Cardiac muscle cell (in vitro differentiated cells and primary cell): ENCODE measurements around the gene ITGB3. TPM values are rescaled to one million over a fixed set of nuclear protein-coding genes. Genes with fewer than 3 reads are reported as not detected.
A peak's percentile ranks its signal among the peaks of the same experiment; 100 is the strongest.
"Not testable (repeated sequence)": the region's sequence is repeated elsewhere in the genome, so short reads cannot be mapped to it uniquely, and the experiment has no call there.

Experiments used
- DNase-seq, 2 donors: peaks; one replicate each; pipeline versions ENCODE4 v3.0.0 to v3.0.0-alpha.2; 2010 to 2017; ENCODE audit warnings: low read depth in 1 of 2, low spot score in 1 of 2
- H3K27ac ChIP-seq: fragments of 200-600 bp; sonication (generic); 2 replicates; pipeline ENCODE4 v1.5.1; 2016
- H3K27me3 ChIP-seq: fragments of 200-600 bp; sonication (generic); 2 replicates; pipeline ENCODE4 v1.6.0; 2016; ENCODE audit warnings: control low read depth
- H3K36me3 ChIP-seq: fragments of 200-600 bp; sonication (generic); 2 replicates; pipeline ENCODE4 v1.5.1; 2016; ENCODE audit warnings: control low read depth
- H3K4me1 ChIP-seq: fragments of 200-600 bp; sonication (generic); 2 replicates; pipeline ENCODE4 v1.8.1; 2017; ENCODE audit warnings: low read depth, mild to moderate bottlenecking, mixed run types
- H3K4me3 ChIP-seq: fragments of 200-600 bp; sonication (generic); 2 replicates; pipeline ENCODE4 v1.5.1; 2016; ENCODE audit warnings: mild to moderate bottlenecking
- H3K9me3 ChIP-seq: fragments of 200-600 bp; sonication (generic); 2 replicates; pipeline ENCODE4 v1.5.1; 2017; ENCODE audit warnings: low read depth, mild to moderate bottlenecking, control low read depth
- polyA plus RNA-seq: library from polyadenylated mRNA; unstranded; fragments of >200 nt; fragmentation: Nextera tagmentation; extraction: Ambion mirVana; gene quantifications from 2 replicates; pipeline ENCODE4 v1.2.1, GENCODE V29; 2016
- total RNA-seq: library from RNA; depleted of rRNA; stranded (reverse); fragments of >200 nt; gene quantifications from 2 replicates; pipeline ENCODE4 v1.2.3, GENCODE V29; 2016
- TF ChIP-seq, protein P1 (sequence below): IDR thresholded peaks from 2 replicates; pipeline ENCODE4 v1.5.1; 2012; ENCODE audit warnings: low read depth, mild to moderate bottlenecking, low read length

Gene ITGB3
- total and polyA plus RNA-seq, 2 experiments from 2014 or later = 4.6 to 20.0 TPM

DNA sequence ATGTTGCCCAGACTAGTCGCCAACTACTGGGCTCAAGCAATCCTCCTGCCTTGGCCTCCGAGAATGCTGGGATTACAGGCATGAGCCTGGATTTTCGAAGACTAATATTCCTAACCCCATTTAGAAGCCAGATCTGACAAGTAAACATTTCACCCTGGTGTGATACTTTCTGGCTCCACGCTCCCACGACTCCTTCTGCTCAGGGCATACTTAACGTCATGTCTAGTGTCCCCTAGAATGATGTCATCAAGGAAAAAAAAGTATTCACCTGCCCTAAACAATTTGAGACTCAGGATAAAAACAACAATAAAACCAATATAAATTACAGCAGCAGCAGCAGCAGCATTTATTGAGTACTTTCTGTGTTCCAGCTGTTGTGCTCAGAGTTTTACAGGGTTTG lies 13.2 kb downstream of the ITGB3 start:
- Histone ChIP-seq H3K36me3 (no peaks in the 10 kb centered on the region), H3K4me3 (no peak overlapping the region), H3K27ac (no peak overlapping the region), H3K4me1 (no peaks in the 10 kb centered on the region), H3K27me3 (no peaks in the 10 kb centered on the region), H3K9me3 (no peaks in the 10 kb centered on the region)
- TF ChIP-seq, protein P1, sequence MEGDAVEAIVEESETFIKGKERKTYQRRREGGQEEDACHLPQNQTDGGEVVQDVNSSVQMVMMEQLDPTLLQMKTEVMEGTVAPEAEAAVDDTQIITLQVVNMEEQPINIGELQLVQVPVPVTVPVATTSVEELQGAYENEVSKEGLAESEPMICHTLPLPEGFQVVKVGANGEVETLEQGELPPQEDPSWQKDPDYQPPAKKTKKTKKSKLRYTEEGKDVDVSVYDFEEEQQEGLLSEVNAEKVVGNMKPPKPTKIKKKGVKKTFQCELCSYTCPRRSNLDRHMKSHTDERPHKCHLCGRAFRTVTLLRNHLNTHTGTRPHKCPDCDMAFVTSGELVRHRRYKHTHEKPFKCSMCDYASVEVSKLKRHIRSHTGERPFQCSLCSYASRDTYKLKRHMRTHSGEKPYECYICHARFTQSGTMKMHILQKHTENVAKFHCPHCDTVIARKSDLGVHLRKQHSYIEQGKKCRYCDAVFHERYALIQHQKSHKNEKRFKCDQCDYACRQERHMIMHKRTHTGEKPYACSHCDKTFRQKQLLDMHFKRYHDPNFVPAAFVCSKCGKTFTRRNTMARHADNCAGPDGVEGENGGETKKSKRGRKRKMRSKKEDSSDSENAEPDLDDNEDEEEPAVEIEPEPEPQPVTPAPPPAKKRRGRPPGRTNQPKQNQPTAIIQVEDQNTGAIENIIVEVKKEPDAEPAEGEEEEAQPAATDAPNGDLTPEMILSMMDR = no peak
- DNase-seq = no peak

DNA sequence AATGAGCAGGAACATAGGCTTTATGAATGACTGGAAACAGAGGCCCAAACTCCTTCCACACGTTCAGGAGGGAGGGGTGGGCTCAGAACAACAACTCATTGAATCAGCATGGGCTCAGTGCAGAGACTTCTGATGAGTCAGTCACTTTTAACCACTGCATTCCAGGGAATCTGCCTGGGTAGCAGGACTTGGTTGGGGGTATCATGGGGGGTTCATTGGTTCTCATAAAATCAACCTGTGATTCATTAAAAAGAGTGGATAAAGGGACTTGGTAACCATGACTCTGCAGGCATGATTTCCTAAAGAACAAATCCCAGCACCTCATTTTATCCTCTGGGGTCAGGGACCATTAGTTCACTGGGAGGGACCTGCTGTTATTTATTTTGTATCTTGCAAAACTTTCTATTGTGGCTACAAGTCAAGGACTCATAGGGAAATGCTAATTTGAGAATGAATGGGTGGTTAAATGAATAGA lies 13.8 kb downstream of the ITGB3 start:
- Histone ChIP-seq H3K4me3 (no peak overlapping the region), H3K9me3 (no peaks in the 10 kb centered on the region), H3K4me1 (no peaks in the 10 kb centered on the region), H3K36me3 (no peaks in the 10 kb centered on the region), H3K27me3 (no peaks in the 10 kb centered on the region), H3K27ac (no peak overlapping the region)
- DNase-seq = peak in 1 of 2 donors; percentile 72
- TF ChIP-seq, protein P1 = no peak

DNA sequence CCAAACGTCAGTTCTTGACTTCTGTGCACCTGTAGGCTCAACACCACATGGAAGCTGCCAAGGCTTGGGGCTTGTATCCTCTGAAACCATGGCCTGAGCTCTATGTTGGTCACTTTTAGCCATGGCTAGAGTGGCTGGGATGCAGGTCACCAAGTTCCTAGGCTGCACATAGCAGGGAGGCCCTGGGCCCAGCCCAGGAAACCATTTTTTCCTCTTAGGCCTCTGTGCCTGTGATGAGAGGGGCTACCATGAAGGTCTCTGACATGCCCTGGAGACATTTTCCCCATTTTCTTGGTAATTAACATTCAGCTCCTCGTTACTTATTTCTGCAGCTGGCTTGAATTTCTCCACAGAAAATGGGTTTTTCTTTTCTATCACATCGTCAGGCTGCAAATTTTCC lies 15.3 kb downstream of the ITGB3 start:
- H3K9me3 ChIP-seq, DNase-seq, H3K36me3 ChIP-seq, H3K27me3 ChIP-seq, H3K4me1 ChIP-seq, H3K27ac ChIP-seq, H3K4me3 ChIP-seq: not testable (repeated sequence)

DNA sequence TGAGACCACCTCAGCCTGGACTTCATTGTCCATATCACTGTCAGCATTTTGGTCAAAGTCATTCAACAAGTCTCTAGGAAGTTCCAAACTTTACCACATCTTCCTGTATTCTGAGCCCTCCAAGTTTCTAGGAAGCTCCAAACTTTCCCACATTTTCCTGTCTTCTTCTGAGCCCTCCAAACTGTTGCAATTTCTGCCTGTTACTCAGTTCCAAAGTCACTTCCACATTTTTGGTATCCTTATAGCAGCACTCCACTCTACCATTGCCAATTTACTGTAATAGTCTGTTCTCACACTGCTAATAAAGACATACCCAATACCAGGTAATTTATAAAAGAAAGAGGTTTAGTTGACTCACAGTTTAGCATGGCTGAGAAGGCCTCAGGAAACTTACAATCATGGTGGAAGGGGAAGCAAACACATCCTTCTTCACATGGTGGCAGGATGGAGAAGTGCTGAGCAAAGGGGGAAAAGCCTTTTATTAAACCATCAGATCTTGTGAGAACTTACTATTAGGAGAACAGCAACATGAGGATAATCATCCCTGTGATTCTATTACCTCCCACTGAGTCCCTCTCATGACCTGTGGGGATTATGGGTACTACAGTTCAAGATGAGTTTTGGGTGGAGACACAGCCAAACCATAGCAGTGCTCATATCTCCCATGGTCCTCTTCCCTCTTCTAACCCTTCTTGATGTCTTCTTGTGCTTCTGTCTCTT lies 16.1 kb downstream of the ITGB3 start:
- not testable (repeated sequence) for H3K9me3 ChIP-seq, H3K27ac ChIP-seq, DNase-seq, H3K4me3 ChIP-seq, H3K36me3 ChIP-seq, H3K27me3 ChIP-seq, H3K4me1 ChIP-seq

DNA sequence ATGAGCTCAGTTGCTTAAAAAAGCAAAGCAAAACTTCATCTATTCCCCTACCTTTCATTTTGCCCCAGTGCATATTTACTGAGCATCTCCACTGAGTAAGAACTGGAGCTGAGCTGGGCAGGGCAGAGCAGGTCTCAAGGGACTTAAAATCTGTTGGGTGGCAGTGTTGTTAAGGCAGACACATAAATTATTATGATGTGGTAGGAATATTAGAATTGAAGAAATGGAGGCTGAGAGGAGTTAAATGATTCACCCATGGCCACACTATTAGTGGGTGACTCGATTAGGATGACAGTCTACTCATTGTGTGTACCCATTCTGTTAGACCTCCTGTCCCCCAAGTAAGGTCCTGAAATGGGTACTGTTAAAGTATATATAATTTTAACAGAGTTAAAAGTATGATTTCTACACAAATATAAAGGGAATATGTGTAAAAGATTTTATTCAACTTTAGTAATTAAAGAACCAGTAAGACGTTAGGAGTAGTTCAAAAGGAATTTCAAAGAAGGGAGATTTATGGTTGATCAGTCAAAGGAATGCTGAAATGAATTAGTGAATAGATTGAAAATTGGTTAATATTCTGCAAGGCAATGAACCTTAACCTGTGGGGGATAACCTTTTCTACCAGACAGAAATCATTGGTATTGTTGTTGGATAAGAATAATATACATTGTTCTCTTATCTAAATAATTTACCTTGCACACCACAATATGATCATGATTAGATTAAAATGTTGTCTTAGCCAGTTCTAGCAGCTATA lies 17.5 kb downstream of the ITGB3 start:
- H3K9me3 ChIP-seq = no peaks in the 10 kb centered on the region
- H3K36me3 ChIP-seq = no peaks in the 10 kb centered on the region
- no peak for DNase-seq

DNA sequence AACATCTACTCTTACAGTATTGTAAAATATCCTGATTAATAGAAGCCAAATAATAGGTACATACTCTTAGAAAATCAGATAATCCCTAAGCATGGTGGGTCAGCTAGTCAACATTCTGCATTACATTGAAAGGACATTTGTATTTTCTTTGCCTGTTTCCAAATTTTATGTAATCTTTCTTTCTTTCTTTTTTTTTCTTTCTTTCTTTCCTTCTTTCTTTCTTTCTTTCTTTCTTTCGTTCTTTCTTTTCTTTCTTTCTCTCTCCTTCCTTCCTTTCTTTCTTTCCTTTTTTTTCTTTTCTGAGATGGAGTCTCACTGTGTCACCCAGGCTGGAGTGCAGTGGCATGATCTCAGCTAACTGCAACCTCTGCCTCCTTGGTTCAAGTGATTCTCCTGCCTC lies 18.9 kb downstream of the ITGB3 start:
- Histone ChIP-seq H3K4me1 (peaks cover 24% of the 10 kb centered on the region), H3K27me3 (no peaks in the 10 kb centered on the region), H3K9me3 (no peaks in the 10 kb centered on the region), H3K27ac (no peak overlapping the region), H3K36me3 (no peaks in the 10 kb centered on the region), H3K4me3 (no peak overlapping the region)
- no peak for DNase-seq
- TF ChIP-seq, protein P1 = no peak

More for the DNA sequence above, 17.5 kb downstream of the ITGB3 start:
- Histone ChIP-seq H3K4me1 (peaks cover 15% of the 10 kb centered on the region), H3K27ac (no peak overlapping the region), H3K4me3 (no peak overlapping the region), H3K27me3 (no peaks in the 10 kb centered on the region)
- TF ChIP-seq, protein P1 = no peak
